Hematopoietic multipotent progenitor cell (in vitro differentiated cells): ENCODE data around the gene ACTMAP. TPM values are rescaled to one million over a fixed set of nuclear protein-coding genes. Genes with fewer than 3 reads are reported as not detected.

Experiments used
- DNase-seq, 3 donors: peaks; one replicate each; pipeline ENCODE4 v3.0.0-alpha.2; 2011 to 2015; ENCODE audit warnings: low read depth in 2 of 3, low spot score in 2 of 3
- total RNA-seq: library from RNA; depleted of rRNA; stranded (reverse); fragments of >200 nt; gene quantifications from one replicate; pipeline ENCODE4 v1.2.3, GENCODE V29; 2012

ACTMAP gene
- total RNA-seq, 1 donor: 3.8 TPM

DNA sequence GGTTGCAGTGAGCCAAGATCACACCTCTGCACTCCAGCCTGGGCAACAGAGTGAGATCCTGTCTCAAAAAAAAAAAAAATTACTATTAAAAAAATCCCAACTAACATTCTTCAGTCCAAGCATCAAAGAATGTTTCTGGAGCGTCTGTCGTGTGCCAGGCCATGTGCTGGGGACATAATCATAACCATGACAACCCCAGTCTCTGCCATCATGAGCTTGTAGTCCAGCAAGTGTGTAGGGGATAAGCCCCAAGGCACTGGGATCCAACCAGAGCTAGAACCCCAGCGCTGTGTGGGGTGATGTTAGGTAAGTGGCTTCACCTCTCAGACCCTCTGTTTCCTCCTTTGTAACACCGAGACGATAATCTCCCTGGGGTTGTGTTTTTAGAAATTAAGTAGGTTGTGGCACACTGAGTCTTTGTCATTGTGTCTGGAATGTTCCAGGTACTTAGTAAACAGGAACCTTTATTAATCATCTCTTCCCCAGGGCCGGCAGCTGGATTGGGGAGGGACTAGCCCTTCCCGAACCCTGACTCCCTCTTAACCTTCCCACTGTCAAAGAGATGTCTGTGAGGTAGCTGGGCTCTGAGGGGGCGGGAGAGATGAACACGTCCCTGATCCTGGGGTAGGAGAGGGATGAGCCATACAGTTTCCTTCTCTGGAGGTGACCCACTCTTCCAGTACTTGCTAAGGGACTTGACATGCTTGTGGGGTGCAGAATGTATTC is 28.2 kb downstream of the ACTMAP start:
- no peak for DNase-seq

- no peak for DNase-seq
Observed at GRCh38 chr19:40721140-40721486, 29.2 kb downstream of the ACTMAP start.

GRCh38 chr19:40719414-40719894 is 30.8 kb downstream of the ACTMAP start:
- DNase-seq: no peak

- DNase-seq: no peak
Observed at GRCh38 chr19:40718774-40719391, 31.4 kb downstream of the ACTMAP start.

GRCh38 chr19:40717880-40718773 is 32.1 kb downstream of the ACTMAP start:
- no peak for DNase-seq

GRCh38 chr19:40717325-40717879 is 32.9 kb downstream of the ACTMAP start:
- no peak for DNase-seq

GRCh38 chr19:40716482-40717324 is 33.6 kb downstream of the ACTMAP start, which contains the start of the genes COQ8B and ITPKC:
Gene COQ8B, minus strand, starts transcription at chr19:40716886. Its CDS starts 2,254 bp downstream, at chr19:40714632.
Gene ITPKC, plus strand, starts transcription at chr19:40717112. Its CDS starts 24 bp downstream, at chr19:40717136.
- peak; percentile 93 to 99 (median 99) for DNase-seq

- DNase-seq: peak in 2 of 3 donors; percentile 67 to 85
Observed at GRCh38 chr19:40716031-40716481, 34.2 kb downstream of the ACTMAP start.

GRCh38 chr19:40714441-40715299 is 35.6 kb downstream of the ACTMAP start:
- peak; percentile 73 to 99 (median 98) for DNase-seq

- DNase-seq: no peak
Observed at GRCh38 chr19:40713939-40714338, 36.3 kb downstream of the ACTMAP start.

GRCh38 chr19:40709817-40710216 is 40.5 kb downstream of the ACTMAP start:
- DNase-seq: no peak

- no peak for DNase-seq
Observed at GRCh38 chr19:40707615-40708014, 42.7 kb downstream of the ACTMAP start.

DNA sequence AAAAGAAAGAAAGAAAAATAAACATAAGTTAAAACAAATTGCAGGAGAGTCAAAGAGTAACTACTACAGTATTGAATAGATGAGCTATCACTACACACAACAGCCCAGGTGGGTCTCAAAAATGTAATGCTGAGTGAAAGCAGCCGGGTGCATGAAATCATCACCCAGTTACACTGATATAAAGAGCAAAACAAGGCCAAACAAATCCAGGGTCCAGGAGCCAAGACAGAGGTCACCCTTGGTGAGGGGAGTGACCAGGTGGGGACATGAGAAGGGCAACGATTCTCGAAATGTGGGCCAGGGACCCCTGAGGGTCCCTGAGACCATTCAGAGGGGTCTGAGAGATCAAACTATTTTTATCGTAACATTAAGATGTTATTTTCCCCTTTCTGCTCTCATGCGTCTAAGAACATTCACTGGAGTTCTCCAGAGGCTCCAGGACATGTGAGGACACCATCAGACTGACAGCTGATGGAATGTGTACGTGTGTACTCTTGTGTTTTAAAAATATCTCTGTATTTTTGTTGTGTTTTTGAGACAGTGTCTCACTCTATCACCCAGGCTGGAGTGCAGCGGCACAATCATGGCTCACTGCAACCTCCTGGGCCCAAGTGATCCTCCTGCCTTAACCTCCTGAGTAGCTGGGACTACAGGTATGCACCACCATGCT is 44.2 kb downstream of the ACTMAP start:
- no peak for DNase-seq

GRCh38 chr19:40705362-40705651 is 45.0 kb downstream of the ACTMAP start:
- DNase-seq: no peak

DNA sequence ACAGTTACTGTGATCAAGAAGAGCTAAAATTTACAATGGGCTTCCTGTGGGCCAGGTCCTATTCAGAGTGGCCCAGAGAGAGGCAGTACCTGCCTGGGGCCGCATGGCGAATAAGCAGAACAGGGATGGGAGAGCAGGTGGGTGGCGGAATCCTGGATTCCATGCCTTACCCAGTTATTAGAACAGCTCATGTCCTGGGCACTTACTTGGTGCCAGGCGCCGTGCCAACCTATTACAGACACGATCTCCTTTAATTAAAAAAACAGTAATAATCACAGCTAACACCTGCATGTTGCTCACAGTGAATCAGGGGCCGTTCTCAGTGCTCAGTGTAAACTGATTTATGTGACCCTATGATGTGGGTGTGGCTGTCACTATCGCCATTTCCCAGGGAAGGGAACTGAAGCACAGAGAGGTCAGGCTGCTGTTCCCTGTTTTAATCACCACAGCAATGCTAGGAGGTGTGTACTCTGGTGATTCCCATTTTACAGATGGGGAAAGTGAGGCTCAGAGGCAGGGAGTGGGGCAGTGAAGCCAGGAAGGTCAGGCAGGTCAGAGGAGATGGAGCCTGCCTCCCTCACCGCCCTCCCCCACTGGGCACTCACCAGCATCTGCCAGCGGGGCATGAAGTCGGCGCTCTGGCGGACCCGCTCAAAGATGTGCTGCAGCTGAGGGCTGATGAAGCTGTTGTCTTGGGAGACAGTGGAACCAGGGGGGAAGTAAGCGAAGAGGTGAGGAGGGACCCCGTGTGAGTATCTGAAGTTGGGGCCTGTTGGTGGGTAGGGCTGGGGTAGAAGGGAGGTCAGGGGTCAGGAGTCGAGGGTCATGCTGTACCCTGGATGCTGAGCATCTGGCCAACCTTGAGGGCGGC is 45.6 kb downstream of the ACTMAP start:
- no peak for DNase-seq

DNA sequence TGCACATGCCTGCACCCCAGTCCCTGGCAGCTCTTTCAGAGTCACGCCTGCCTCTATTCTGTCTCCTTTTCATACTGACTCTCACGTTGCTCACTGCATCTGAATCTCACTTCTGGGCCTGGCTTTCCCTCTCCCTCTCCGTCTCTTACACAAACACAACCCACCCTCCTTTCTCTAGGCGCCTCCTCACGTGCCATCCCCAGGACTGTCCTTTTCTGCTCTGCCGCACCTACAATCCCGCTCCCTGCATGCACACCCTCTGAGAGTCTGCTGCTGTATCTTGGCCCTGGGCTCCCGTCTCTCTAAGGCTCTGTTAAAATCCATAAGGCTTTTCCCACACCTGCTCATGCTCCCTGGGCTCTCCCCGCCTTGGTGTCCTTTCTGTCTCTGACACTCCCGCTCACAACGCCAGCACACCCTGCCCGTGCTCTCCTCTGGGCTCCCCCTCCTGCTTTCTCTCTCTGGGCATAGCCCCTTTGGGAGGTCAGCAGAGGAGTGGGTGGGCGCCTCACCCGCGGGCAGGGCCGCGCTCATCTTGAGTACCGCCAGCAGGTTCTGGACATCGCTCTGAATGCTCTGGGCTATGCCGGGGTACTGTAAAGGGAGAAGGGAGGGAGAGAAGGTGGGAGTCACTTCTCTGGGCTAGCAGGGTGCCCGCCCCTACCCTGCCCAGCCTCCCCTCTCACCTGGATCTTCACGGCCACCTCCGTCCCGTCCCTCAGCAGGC is 47.1 kb downstream of the ACTMAP start:
- DNase-seq: no peak
